Testis (tissue), 3 donors: ENCODE data around the gene HEXD. TPM values are rescaled to one million over a fixed set of nuclear protein-coding genes. Genes with fewer than 3 reads are reported as not detected.

ENCODE experiments used
- DNase-seq: peaks from one replicate; pipeline ENCODE4 v3.0.0-alpha.2; 2019
- H3K27ac ChIP-seq, 2 donors: fragments of 200-600 bp; sonication (generic); one replicate each; pipeline ENCODE4 v1.5.1; 2019
- H3K27me3 ChIP-seq: fragments of 200-600 bp; sonication (generic); one replicate; pipeline ENCODE4 v1.5.1; 2019
- H3K36me3 ChIP-seq: fragments of 200-600 bp; sonication (generic); one replicate; pipeline ENCODE4 v1.5.1; 2017; ENCODE audit warnings: low read depth; ENCODE audit errors: missing control alignments
- H3K4me1 ChIP-seq: fragments of 200-600 bp; sonication (generic); one replicate; pipeline ENCODE4 v1.5.1; 2019
- H3K4me3 ChIP-seq, 2 donors: fragments of 200-600 bp; sonication (generic); one replicate each; pipeline ENCODE4 v1.5.1; 2017 to 2019
- H3K9me3 ChIP-seq: fragments of 200-600 bp; sonication (generic); one replicate; pipeline ENCODE4 v1.5.1; 2017
- POLR2A ChIP-seq: fragments of 450-650 bp; IDR thresholded peaks from one replicate; pipeline ENCODE4 v1.6.1; 2017; ENCODE audit warnings: antibody characterized with exemption, mild to moderate bottlenecking, moderate library complexity
- WGBS, 2 donors: methylation state at CpG; one replicate each; pipeline ENCODE4 v1.1.5; 2018; 5-methylcytosine and 5-hydroxymethylcytosine counted together
- intact Hi-C: fragments of 100-400 bp; cut with DNase I; formaldehyde crosslinking; loops from one replicate; pipeline ENCODE4 v1.15.1; 2023; ENCODE audit warnings: low total_unique reads
- polyA plus RNA-seq: library from polyadenylated mRNA; stranded (reverse); fragments of 350-450 nt; fragmentation: Illumina TruSeq; extraction: RNeasy Lipid Tissue Mini Kit (QIAGEN cat#74804); gene quantifications from one replicate; pipeline ENCODE4 v1.2.3, GENCODE V29; 2014; ENCODE audit warnings: low read depth, low replicate concordance; ENCODE audit not compliant: insufficient read depth
- total RNA-seq, 2 donors: library from RNA; depleted of rRNA; stranded (reverse); fragments of >200 nt; gene quantifications; one replicate each; pipeline ENCODE4 v1.2.3, GENCODE V29; 2016
- TF ChIP-seq, protein P1 (sequence below), 3 experiments: fragments of 450-650 bp in 2 of 3; fragments of 200-600 bp in 1 of 3; sonication (generic) in 1 of 3; IDR thresholded peaks; one replicate each; pipeline ENCODE4 v1.5.1; 2016 to 2019; ENCODE audit warnings: antibody characterized with exemption in 3 of 3, mild to moderate bottlenecking in 2 of 3, moderate library complexity in 1 of 3

HEXD gene
- total and polyA plus RNA-seq, 3 donors from 2014 or later, result 24.4 to 95.3 (median 90.9) TPM

DNA sequence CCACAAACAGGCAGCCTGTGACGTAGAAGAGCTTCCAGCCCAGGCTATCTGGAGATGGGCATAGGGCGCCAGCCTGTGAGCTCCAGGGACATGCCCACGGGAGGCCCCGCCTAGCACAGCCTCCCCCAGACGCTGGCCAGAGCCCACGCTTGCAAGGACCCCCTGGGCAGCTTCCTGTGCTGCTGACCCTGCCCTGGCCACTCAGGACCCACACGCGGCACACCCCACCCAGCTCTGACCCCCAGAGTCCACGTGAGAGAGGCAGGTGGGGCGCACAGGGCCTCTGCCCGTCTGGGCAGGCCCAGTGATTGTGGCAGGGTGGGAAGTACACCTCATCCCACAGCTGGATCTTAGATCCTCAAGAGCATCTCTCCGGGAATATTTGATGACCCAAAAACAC lies 28.5 kb downstream of the HEXD start:
- Histone ChIP-seq H3K36me3 (no peaks in the 10 kb centered on the region), H3K4me1 (peaks cover 62% of the 10 kb centered on the region), H3K27me3 (no peaks in the 10 kb centered on the region), H3K9me3 (no peaks in the 10 kb centered on the region), H3K27ac (no peak overlapping the region), H3K4me3 (no peak overlapping the region)
- intact Hi-C loops, result no loop called here
- peak; percentile 63 for DNase-seq
- TF ChIP-seq, protein P1, sequence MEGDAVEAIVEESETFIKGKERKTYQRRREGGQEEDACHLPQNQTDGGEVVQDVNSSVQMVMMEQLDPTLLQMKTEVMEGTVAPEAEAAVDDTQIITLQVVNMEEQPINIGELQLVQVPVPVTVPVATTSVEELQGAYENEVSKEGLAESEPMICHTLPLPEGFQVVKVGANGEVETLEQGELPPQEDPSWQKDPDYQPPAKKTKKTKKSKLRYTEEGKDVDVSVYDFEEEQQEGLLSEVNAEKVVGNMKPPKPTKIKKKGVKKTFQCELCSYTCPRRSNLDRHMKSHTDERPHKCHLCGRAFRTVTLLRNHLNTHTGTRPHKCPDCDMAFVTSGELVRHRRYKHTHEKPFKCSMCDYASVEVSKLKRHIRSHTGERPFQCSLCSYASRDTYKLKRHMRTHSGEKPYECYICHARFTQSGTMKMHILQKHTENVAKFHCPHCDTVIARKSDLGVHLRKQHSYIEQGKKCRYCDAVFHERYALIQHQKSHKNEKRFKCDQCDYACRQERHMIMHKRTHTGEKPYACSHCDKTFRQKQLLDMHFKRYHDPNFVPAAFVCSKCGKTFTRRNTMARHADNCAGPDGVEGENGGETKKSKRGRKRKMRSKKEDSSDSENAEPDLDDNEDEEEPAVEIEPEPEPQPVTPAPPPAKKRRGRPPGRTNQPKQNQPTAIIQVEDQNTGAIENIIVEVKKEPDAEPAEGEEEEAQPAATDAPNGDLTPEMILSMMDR (IDR thresholded peaks at IDR 0.05), result no peak
- TF ChIP-seq POLR2A, result no peak
- WGBS, 2 donors, result 76 to 100% methylated on average over 1 to 12 of the region's 12 CpGs

DNA sequence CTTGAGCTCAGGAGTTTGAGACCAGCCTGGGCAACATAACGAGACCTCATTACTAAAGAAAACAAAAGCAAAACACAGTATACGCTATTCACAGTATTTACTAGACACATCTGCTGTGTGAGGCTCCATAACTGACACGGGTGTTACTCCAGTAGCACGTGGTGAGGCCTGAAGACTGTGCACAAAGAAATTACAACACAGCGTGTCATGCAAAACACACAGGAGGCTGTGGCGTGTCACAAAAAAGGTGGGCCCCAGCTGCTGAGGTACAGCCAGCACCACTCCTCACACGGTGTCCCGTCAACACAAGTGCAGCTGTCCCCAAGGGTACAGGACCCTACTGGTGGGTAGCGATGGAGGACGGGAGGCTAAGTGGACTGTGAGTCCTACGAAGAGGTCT lies 29.7 kb downstream of the HEXD start:
- Histone ChIP-seq H3K27me3 (no peaks in the 10 kb centered on the region), H3K4me1 (peaks cover 54% of the 10 kb centered on the region), H3K4me3 (no peak overlapping the region), H3K9me3 (no peaks in the 10 kb centered on the region), H3K27ac (no peak overlapping the region), H3K36me3 (no peaks in the 10 kb centered on the region)
- intact Hi-C loops, result no loop called here
- DNase-seq, result no peak
- WGBS, 2 donors, result 91 to 95% methylated on average over 11 of the region's 11 CpGs
- TF ChIP-seq, protein P1 (IDR thresholded peaks at IDR 0.05), result no peak
- TF ChIP-seq POLR2A, result no peak

DNA sequence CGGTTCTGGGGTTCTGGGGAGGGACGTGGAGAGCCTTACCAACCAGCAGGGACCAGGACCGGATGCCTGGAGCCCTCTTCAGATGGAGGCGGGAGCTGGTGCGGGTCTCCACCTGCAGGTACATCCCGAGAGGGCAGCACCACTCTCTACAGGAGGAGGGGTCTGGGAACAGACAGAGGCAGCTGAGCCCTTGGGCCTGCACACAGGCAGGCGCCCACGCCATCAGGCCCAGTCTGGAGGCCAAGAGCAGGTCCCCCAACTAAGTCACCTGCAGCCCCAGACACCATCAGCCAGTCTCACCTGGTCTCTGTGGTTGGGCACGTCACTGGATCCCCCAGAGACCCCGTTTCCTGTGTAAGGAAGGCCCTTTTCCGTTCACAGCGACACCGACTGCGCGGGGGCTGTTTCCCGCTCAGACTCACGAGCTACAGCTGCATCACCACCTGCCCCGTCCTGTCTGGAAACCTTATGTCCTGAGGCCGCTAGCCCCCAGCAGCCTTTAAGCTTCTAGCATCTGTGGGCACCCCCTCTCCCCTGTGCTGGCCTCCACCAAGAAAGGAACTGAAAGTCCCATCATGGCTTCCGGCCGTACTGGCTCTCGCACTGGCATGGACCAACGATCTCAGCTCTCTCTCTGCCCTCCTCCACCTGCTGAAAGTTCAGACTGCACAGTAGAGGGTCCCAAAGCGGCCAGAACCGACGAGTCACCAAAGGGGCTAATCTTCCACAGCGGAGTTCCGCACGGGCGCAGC lies 31.2 kb downstream of the HEXD start:
- Histone ChIP-seq H3K27ac (peak overlapping the region; percentile 76 to 89), H3K4me3 (peak overlapping the region; percentile 60 to 74), H3K27me3 (no peaks in the 10 kb centered on the region), H3K36me3 (no peaks in the 10 kb centered on the region), H3K4me1 (peaks cover 41% of the 10 kb centered on the region), H3K9me3 (no peaks in the 10 kb centered on the region)
- DNase-seq, result peak; percentile 54
- 46 to 55% methylated on average over 20 to 30 of the region's 30 CpGs for WGBS, 2 donors
- intact Hi-C loops, result no loop called here
- TF ChIP-seq, protein P1 (IDR thresholded peaks at IDR 0.05), result no peak
- no peak for TF ChIP-seq POLR2A

DNA sequence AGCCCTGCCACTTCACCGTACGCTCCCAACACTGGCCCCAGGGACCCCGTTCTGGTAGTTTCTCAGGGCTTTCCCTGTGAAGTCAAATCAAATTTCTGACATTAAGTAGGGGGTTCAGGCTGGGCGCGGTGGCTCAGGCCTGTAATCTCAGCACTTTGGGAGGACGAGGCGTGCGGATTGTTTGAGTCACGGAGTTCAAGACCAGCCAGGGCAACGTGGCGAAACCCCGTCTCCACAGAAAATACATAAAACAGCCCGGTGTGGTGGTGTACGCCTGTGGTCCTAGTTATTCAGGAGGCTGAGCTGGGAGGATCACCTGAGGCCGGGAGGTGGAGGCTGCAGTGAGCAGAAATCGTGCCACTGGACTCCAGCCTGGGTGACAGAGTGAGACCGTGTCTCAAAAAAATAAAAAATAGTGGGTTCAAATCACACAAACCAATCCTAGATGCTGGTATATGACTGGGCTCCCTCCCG lies 31.8 kb downstream of the HEXD start:
- Histone ChIP-seq H3K27ac (peak overlapping the region; percentile 76 to 89), H3K4me1 (peaks cover 38% of the 10 kb centered on the region)

More for the DNA sequence above, 31.8 kb downstream of the HEXD start:
- intact Hi-C loops, result no loop called here
- TF ChIP-seq, protein P1 (IDR thresholded peaks at IDR 0.05), result no peak
- no peak for TF ChIP-seq POLR2A
- no peak for DNase-seq
- no peaks in the 10 kb centered on the region for H3K27me3 ChIP-seq
- H3K9me3 ChIP-seq, result no peaks in the 10 kb centered on the region
- WGBS, 2 donors, result 25 to 43% methylated on average over 15 to 18 of the region's 18 CpGs
- H3K4me3 ChIP-seq, result peak overlapping the region; percentile 60 to 74
- no peaks in the 10 kb centered on the region for H3K36me3 ChIP-seq
